Measurements from ENCODE around the gene MANF.

GRCh38 chr3:51422211-51422610 is 37.1 kb downstream of the MANF start:
- no peak for TF ChIP-seq CTCF (IDR thresholded peaks at IDR 0.05)
- TF ChIP-seq POLR2A (IDR thresholded peaks at IDR 0.05): no peak

Measured in adrenal gland (tissue), 5 donors.